SK-N-SH (cell line): ENCODE measurements around the gene HS1BP3. TPM values are rescaled to one million over a fixed set of nuclear protein-coding genes. Genes with fewer than 3 reads are reported as not detected.

Source experiments
- CTCF ChIA-PET: fragments of 300-600, 350-600 bp; formaldehyde crosslinking; extraction: SDS; loops from one replicate; lab custom pipeline; 2021; lab: Yijun Ruan, JAX
- POLR2A ChIA-PET: fragments of 350-600 bp; sonication (Branson Sonifier 250); formaldehyde crosslinking; extraction: SDS; loops from one replicate; lab custom pipeline; 2020; ENCODE audit warnings: antibody characterized with exemption, inconsistent platforms; lab: Yijun Ruan, JAX
- DNase-seq: peaks from one replicate; pipeline ENCODE4 v3.0.0; 2012
- H2AFZ ChIP-seq: fragments of 200-600 bp; sonication (generic); 2 replicates; pipeline ENCODE4 v1.8.1; 2016; ENCODE audit warnings: antibody characterized with exemption, mild to moderate bottlenecking, low read depth
- H3F3A ChIP-seq: fragments of 200-600 bp; sonication (generic); replicated peaks from 2 replicates; pipeline ENCODE3; 2016; ENCODE audit warnings: antibody characterized with exemption, mild to moderate bottlenecking; ENCODE audit not compliant: insufficient read depth
- H3K27ac ChIP-seq, 2 experiments: fragments of 200-500 bp in 1 of 2; fragments of 200-600 bp in 1 of 2; sonication (Bioruptor generic) in 1 of 2; sonication (generic), shearing (Covaris generic) in 1 of 2; 2 replicates each; pipeline versions ENCODE4 v1.5.1 to v1.6.1; 2014 to 2016; ENCODE audit warnings: low read depth in 2 of 2, inconsistent platforms in 1 of 2, low read length in 1 of 2, mild to moderate bottlenecking in 1 of 2, mixed read lengths in 1 of 2
- H3K27me3 ChIP-seq: fragments of 200-600 bp; sonication (generic), shearing (Covaris generic); 2 replicates; pipeline ENCODE4 v1.6.1; 2016; ENCODE audit warnings: mixed run types; ENCODE audit not compliant: insufficient read depth
- H3K36me3 ChIP-seq, 2 experiments: fragments of 200-500 bp in 1 of 2; fragments of 200-600 bp in 1 of 2; sonication (Bioruptor generic) in 1 of 2; sonication (generic) in 1 of 2; replicated peaks in 1 of 2; 2 replicates each; pipeline versions ENCODE3 to v1.5.1; 2014 to 2016; ENCODE audit warnings: low read length in 1 of 2, mild to moderate bottlenecking in 1 of 2; ENCODE audit not compliant: insufficient read depth in 2 of 2, control insufficient read depth in 1 of 2
- H3K4me1 ChIP-seq, 2 experiments: fragments of 200-500 bp in 1 of 2; fragments of 200-600 bp in 1 of 2; sonication (Bioruptor generic) in 1 of 2; sonication (generic), shearing (Covaris generic) in 1 of 2; 2 replicates each; pipeline versions ENCODE4 v1.5.1 to v1.6.1; 2014 to 2016; ENCODE audit warnings: low read depth in 1 of 2, low read length in 1 of 2, mixed run types in 1 of 2; ENCODE audit not compliant: insufficient read depth in 2 of 2, control insufficient read depth in 1 of 2
- H3K4me2 ChIP-seq: fragments of 200-600 bp; sonication (generic), shearing (Covaris generic); 2 replicates; pipeline ENCODE4 v1.6.1; 2017; ENCODE audit warnings: mixed run types
- H3K4me3 ChIP-seq, 2 experiments: fragments of 200-500 bp in 1 of 2; fragments of 200-600 bp in 1 of 2; sonication (Bioruptor generic) in 1 of 2; sonication (generic), shearing (Covaris generic) in 1 of 2; 2 replicates each; pipeline versions ENCODE4 v1.5.1 to v1.8.1; 2014 to 2016; ENCODE audit warnings: low read depth in 2 of 2, inconsistent platforms in 1 of 2, low read length in 1 of 2, mild to moderate bottlenecking in 1 of 2, mixed read lengths in 1 of 2, moderate library complexity in 1 of 2
- H3K79me2 ChIP-seq: fragments of 200-600 bp; sonication (generic); 2 replicates; pipeline ENCODE4 v1.8.1; 2017; ENCODE audit warnings: mild to moderate bottlenecking; ENCODE audit not compliant: insufficient read depth
- H3K9ac ChIP-seq: fragments of 200-600 bp; sonication (generic); 2 replicates; pipeline ENCODE4 v1.6.1; 2017; ENCODE audit warnings: mixed run types
- H3K9me2 ChIP-seq: fragments of 200-600 bp; sonication (generic); 2 replicates; pipeline ENCODE4 v1.6.1; 2017; ENCODE audit warnings: mixed run types
- H3K9me3 ChIP-seq: fragments of 200-600 bp; sonication (generic); 2 replicates; pipeline ENCODE4 v1.6.1; 2017; ENCODE audit warnings: mixed run types, mild to moderate bottlenecking, moderate library complexity
- H4K20me1 ChIP-seq: fragments of 200-600 bp; sonication (generic); 2 replicates; pipeline ENCODE4 v1.6.1; 2017; ENCODE audit warnings: mild to moderate bottlenecking, mixed run types; ENCODE audit not compliant: insufficient read depth
- ELF1 ChIP-seq: IDR thresholded peaks from 2 replicates; pipeline ENCODE4 v1.4.0; 2012
- EP300 ChIP-seq, 2 experiments: IDR thresholded peaks; 2 replicates each; pipeline versions ENCODE4 v1.4.0 to v1.6.1; 2012; ENCODE audit warnings: borderline replicate concordance in 1 of 2, low read depth in 1 of 2, low read length in 1 of 2
- FOXJ3 ChIP-seq: sonication (generic); formaldehyde crosslinking; IDR thresholded peaks from 2 replicates; pipeline ENCODE4 v1.5.1; 2020; ENCODE audit warnings: mild to moderate bottlenecking, missing genetic modification reagents
- GATA2 ChIP-seq: sonication (generic); formaldehyde crosslinking; IDR thresholded peaks from 2 replicates; pipeline ENCODE4 v1.5.0; 2020; ENCODE audit warnings: mild to moderate bottlenecking, missing genetic modification reagents
- IRF3 ChIP-seq: fragments of 150-350 bp; IDR thresholded peaks from 2 replicates; pipeline ENCODE4 v1.6.1; 2016; ENCODE audit warnings: mild to moderate bottlenecking, low read depth, low read length
- MEF2A ChIP-seq: IDR thresholded peaks from 2 replicates; pipeline ENCODE4 v1.4.0; 2012; ENCODE audit warnings: low read depth, borderline replicate concordance
- NFIC ChIP-seq: IDR thresholded peaks from 2 replicates; pipeline ENCODE4 v1.4.0; 2012; ENCODE audit warnings: borderline replicate concordance
- PBX3 ChIP-seq: IDR thresholded peaks from 2 replicates; pipeline ENCODE4; 2012
- RAD21 ChIP-seq: IDR thresholded peaks from 2 replicates; pipeline ENCODE4 v1.6.1; 2012; ENCODE audit warnings: mild to moderate bottlenecking, low read length
- REST ChIP-seq: IDR thresholded peaks from 2 replicates; pipeline ENCODE4 v1.6.1; 2012; ENCODE audit warnings: mild to moderate bottlenecking, low read depth, low read length, moderate library complexity
- SIN3A ChIP-seq: IDR thresholded peaks from 2 replicates; pipeline ENCODE4 v1.6.1; 2012; ENCODE audit warnings: low read depth, mild to moderate bottlenecking, low read length, moderate library complexity, borderline replicate concordance
- TCF12 ChIP-seq: IDR thresholded peaks from 2 replicates; pipeline ENCODE4 v1.4.0; 2012
- TEAD4 ChIP-seq: IDR thresholded peaks from 2 replicates; pipeline ENCODE4 v1.4.0; 2012; ENCODE audit warnings: mild to moderate bottlenecking, borderline replicate concordance; ENCODE audit not compliant: insufficient read depth
- YY1 ChIP-seq: IDR thresholded peaks from 2 replicates; pipeline ENCODE4 v1.4.0; 2012; ENCODE audit warnings: low read depth, mild to moderate bottlenecking
- WGBS: methylation state at CpG from one replicate; pipeline ENCODE4 v1.1.6; 2017; ENCODE audit warnings: low lambda C conversion rate; 5-methylcytosine and 5-hydroxymethylcytosine counted together
- polyA plus RNA-seq, 3 experiments: library from polyadenylated mRNA; depleted of rRNA; stranded (reverse); fragments of >200 nt; gene quantifications; 2 replicates each; pipeline ENCODE4 v1.2.3, GENCODE V29; 2012
- TF ChIP-seq, protein P1 (sequence below): IDR thresholded peaks from 2 replicates; pipeline ENCODE4 v1.4.0; 2012; ENCODE audit warnings: low read depth, borderline replicate concordance
- TF ChIP-seq, protein P2 (sequence below): IDR thresholded peaks from 2 replicates; pipeline ENCODE4 v1.4.0; 2012; ENCODE audit warnings: low read depth, borderline replicate concordance
- TF ChIP-seq, protein P3 (sequence below): IDR thresholded peaks from 2 replicates; pipeline ENCODE4 v1.4.0; 2012; ENCODE audit warnings: low read depth

Gene HS1BP3
- polyA plus RNA-seq, 1 of the 3 experiments (the other 2 are of a cell fraction): 20.1 TPM

DNA sequence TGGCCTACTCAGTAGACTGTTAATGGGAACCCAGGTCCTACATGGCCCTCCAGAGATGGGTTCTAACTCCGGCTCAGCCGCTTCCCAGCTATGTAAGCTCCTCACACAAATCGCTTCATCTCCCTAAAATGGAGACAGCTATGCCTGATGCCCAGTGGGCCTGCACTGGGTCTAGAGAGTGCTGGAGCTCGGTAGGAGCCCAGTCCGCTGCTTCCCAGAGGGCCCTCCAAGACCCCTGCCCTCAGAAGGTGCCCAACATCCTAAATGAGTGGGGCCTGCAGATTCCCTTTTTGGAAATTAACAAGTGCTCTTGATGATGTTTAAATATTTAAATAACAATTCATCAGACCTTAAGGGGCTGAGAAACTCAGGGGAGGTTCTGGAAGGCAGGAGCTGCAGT, 47.1 kb downstream of the HS1BP3 start:
- peaks cover 6% of the 10 kb centered on the region for H3F3A ChIP-seq
- no peak for DNase-seq
- no peak overlapping the region for H3K4me3 ChIP-seq
- H3K27ac ChIP-seq: no peak overlapping the region
- peaks cover 0 to 4% of the 10 kb centered on the region in 2 experiments for H3K36me3 ChIP-seq
- ChIA-PET POLR2A (no interaction called here), CTCF (interaction anchor here (0.9 to 13.0 kb wide), 4 partner anchors 8 to 152 kb away, joined by 3 to 107 read pairs (median 59); no protein-coding TSS in a partner anchor)
- no peaks in the 10 kb centered on the region for H3K9me3 ChIP-seq
- H3K4me1 ChIP-seq: peaks cover 12 to 23% of the 10 kb centered on the region in 2 experiments; a peak in 2 of 4 replicates
- TF ChIP-seq, protein P1, sequence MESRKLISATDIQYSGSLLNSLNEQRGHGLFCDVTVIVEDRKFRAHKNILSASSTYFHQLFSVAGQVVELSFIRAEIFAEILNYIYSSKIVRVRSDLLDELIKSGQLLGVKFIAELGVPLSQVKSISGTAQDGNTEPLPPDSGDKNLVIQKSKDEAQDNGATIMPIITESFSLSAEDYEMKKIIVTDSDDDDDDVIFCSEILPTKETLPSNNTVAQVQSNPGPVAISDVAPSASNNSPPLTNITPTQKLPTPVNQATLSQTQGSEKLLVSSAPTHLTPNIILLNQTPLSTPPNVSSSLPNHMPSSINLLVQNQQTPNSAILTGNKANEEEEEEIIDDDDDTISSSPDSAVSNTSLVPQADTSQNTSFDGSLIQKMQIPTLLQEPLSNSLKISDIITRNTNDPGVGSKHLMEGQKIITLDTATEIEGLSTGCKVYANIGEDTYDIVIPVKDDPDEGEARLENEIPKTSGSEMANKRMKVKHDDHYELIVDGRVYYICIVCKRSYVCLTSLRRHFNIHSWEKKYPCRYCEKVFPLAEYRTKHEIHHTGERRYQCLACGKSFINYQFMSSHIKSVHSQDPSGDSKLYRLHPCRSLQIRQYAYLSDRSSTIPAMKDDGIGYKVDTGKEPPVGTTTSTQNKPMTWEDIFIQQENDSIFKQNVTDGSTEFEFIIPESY: no peak
- TF ChIP-seq NFIC (no peak), GATA2 (CRISPR knock-in tag) (no peak), TCF12 (no peak), FOXJ3 (CRISPR knock-in tag) (no peak), PBX3 (no peak), SIN3A (no peak), MEF2A (no peak), ELF1 (no peak), REST (no peak), YY1 (no peak), EP300 (IDR thresholded peaks at IDR 0.05; ENCODE audit: borderline replicate concordance in 1 of 2, low read depth in 1 of 2, low read length in 1 of 2) (no peak), TEAD4 (no peak), RAD21 (no peak), IRF3 (no peak)
- TF ChIP-seq, protein P2, sequence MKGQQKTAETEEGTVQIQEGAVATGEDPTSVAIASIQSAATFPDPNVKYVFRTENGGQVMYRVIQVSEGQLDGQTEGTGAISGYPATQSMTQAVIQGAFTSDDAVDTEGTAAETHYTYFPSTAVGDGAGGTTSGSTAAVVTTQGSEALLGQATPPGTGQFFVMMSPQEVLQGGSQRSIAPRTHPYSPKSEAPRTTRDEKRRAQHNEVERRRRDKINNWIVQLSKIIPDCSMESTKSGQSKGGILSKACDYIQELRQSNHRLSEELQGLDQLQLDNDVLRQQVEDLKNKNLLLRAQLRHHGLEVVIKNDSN: no peak
- TF ChIP-seq, protein P3, sequence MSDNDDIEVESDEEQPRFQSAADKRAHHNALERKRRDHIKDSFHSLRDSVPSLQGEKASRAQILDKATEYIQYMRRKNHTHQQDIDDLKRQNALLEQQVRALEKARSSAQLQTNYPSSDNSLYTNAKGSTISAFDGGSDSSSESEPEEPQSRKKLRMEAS: no peak
- H2AFZ ChIP-seq: no peak overlapping the region
- H4K20me1 ChIP-seq: no peaks in the 10 kb centered on the region
- H3K79me2 ChIP-seq: no peaks in the 10 kb centered on the region
- no peaks in the 10 kb centered on the region for H3K9me2 ChIP-seq
- WGBS: 81% methylated on average over 5 of the region's 5 CpGs
- no peak overlapping the region for H3K9ac ChIP-seq
- no peaks in the 10 kb centered on the region for H3K27me3 ChIP-seq
- no peak overlapping the region for H3K4me2 ChIP-seq
